GM12874 (cell line): ENCODE measurements around the gene PSMC3.

Experiments used
- CTCF ChIP-seq: IDR thresholded peaks from 2 replicates; pipeline ENCODE4 v1.5.1; 2011; ENCODE audit warnings: low read depth, mild to moderate bottlenecking, control low read depth, low read length, moderate library complexity; ENCODE audit not compliant: insufficient read depth

PSMC3 gene

GRCh38 chr11:47426062-47426956, at the start of gene PSMC3:
TSS of gene PSMC3 (minus strand) at chr11:47426439. CDS start at chr11:47426279, 160 bp downstream.
- no peak for TF ChIP-seq CTCF

- TF ChIP-seq CTCF, result no peak
Observed at GRCh38 chr11:47470671-47471070, 44.4 kb upstream of the PSMC3 start.

GRCh38 chr11:47469361-47470179, 43.3 kb upstream of the PSMC3 start:
- TF ChIP-seq CTCF, result no peak

GRCh38 chr11:47468598-47469214, 42.5 kb upstream of the PSMC3 start:
- TF ChIP-seq CTCF, result no peak

- TF ChIP-seq CTCF, result no peak
Observed at GRCh38 chr11:47467357-47467756, 41.1 kb upstream of the PSMC3 start.

- TF ChIP-seq CTCF, result no peak
Observed at GRCh38 chr11:47466701-47467250, 40.5 kb upstream of the PSMC3 start.

- TF ChIP-seq CTCF, result no peak
Observed at GRCh38 chr11:47466201-47466600, 40.0 kb upstream of the PSMC3 start.
